Measurements from ENCODE around the gene FBXW8. TPM values are rescaled to one million over a fixed set of nuclear protein-coding genes. Genes with fewer than 3 reads are reported as not detected.

FBXW8 gene
- total RNA-seq, 1 experiment from 2014 or later: 15.3 TPM

- no CpG with 5 or more reads among the region's 5 CpGs for WGBS (ENCODE audit: extremely low coverage, insufficient read length, low lambda C conversion rate)
- DNase-seq: no peak
- Histone ChIP-seq H3K27ac (ENCODE audit: insufficient read length, low read depth, low read length) (no peak overlapping the region), H3K9me3 (ENCODE audit: control insufficient read depth, low read depth, low read length) (no peaks in the 10 kb centered on the region), H2BK12ac (ENCODE audit: insufficient read length, low read depth, low read length) (no peak overlapping the region), H3K9ac (ENCODE audit: extremely low read depth, insufficient read length, low read length) (no peak overlapping the region), H4K8ac (replicated peaks; ENCODE audit: insufficient read length, low read depth, low read length) (no peak overlapping the region), H2BK120ac (ENCODE audit: low read depth, low read length, poor library complexity, severe bottlenecking) (no peak overlapping the region), H3K14ac (ENCODE audit: insufficient read depth, low read length) (no peak overlapping the region), H3T11ph (ENCODE audit: low read length) (no peak overlapping the region), H4K91ac (ENCODE audit: insufficient read length, low read depth, low read length) (no peak overlapping the region), H3K27me3 (ENCODE audit: insufficient read depth, low read length) (no peaks in the 10 kb centered on the region), H3K4me2 (ENCODE audit: insufficient read depth, insufficient read length, low read length) (no peak overlapping the region), H3K18ac (ENCODE audit: insufficient read length, low read depth, low read length) (no peak overlapping the region), H3K79me2 (ENCODE audit: insufficient read depth, low read length) (no peaks in the 10 kb centered on the region), H2AFZ (ENCODE audit: low read length) (no peak overlapping the region), H3K23me2 (ENCODE audit: insufficient read length, low read depth, low read length, poor library complexity, severe bottlenecking) (peaks cover 3% of the 10 kb centered on the region), H4K5ac (ENCODE audit: insufficient read length, low read depth, low read length) (no peak overlapping the region), H4K20me1 (ENCODE audit: control insufficient read depth, insufficient read depth, insufficient read length) (no peaks in the 10 kb centered on the region), H3K56ac (ENCODE audit: insufficient read length, low read depth, low read length) (no peak overlapping the region), H3K23ac (ENCODE audit: insufficient read length, low read depth, low read length) (no peak overlapping the region), H2BK15ac (ENCODE audit: low read depth, low read length) (no peak overlapping the region), H3K4me1 (ENCODE audit: insufficient read depth, low read length) (peaks cover 11% of the 10 kb centered on the region; the same call in 1 of the 2 replicates), H2BK20ac (ENCODE audit: low read depth, low read length, poor library complexity, severe bottlenecking) (no peak overlapping the region), H2BK5ac (ENCODE audit: insufficient read length, low read length) (no peak overlapping the region), H3K4ac (ENCODE audit: low read depth, low read length) (no peak overlapping the region), H3K79me1 (ENCODE audit: insufficient read depth, low read depth, low read length, poor library complexity, severe bottlenecking) (no peaks in the 10 kb centered on the region), H2AK5ac (ENCODE audit: insufficient read length, low read length) (no peak overlapping the region)
- Mint-ChIP-seq H3K9me3 (no peaks in the 10 kb centered on the region), H3K27ac (no peak overlapping the region; a peak in 1 of 7 replicates), H3K27me3 (ENCODE audit: low read depth) (no peaks in the 10 kb centered on the region; the same call in none of the 2 replicates), H3K36me3 (ENCODE audit: insufficient read depth in 1 of 3, low read depth in 3 of 3) (no peaks in the 10 kb centered on the region; a peak in 2 of 7 replicates), H3K4me3 (no peak overlapping the region), H3K4me1 (peaks cover 56 to 70% of the 10 kb centered on the region in 2 experiments)
- TF ChIP-seq CTCF (conservative IDR thresholded peaks at IDR 0.05): no peak
These were observed 139.3 kb downstream of the FBXW8 start for GRCh38 chr12:117050060-117050459.
